ENCODE data around the gene SLC9B2.

Gene SLC9B2

GRCh38 chr4:103076747-103077347 lies at the start of gene SLC9B2:
Gene SLC9B2, minus strand, starts transcription at chr4:103076761. Its CDS starts 9,211 bp downstream, at chr4:103067550.
- DNase-seq, result peak in 1 of 2 donors; percentile 41

GRCh38 chr4:103126126-103126525 lies 49.6 kb upstream of the SLC9B2 start:
- DNase-seq, result no peak

GRCh38 chr4:103123114-103123513 lies 46.6 kb upstream of the SLC9B2 start:
- DNase-seq, result no peak

GRCh38 chr4:103118166-103118565 lies 41.6 kb upstream of the SLC9B2 start:
- no peak for DNase-seq

- no peak for DNase-seq
Measured at GRCh38 chr4:103111598-103111997, 35.0 kb upstream of the SLC9B2 start.

- DNase-seq, result no peak
Measured at GRCh38 chr4:103108542-103108941, 32.0 kb upstream of the SLC9B2 start.

GRCh38 chr4:103105558-103106356 lies 29.2 kb upstream of the SLC9B2 start:
- no peak for DNase-seq

- no peak for DNase-seq
Measured at GRCh38 chr4:103104886-103105285, 28.3 kb upstream of the SLC9B2 start.

GRCh38 chr4:103100691-103101090 lies 24.1 kb upstream of the SLC9B2 start:
- no peak for DNase-seq

GRCh38 chr4:103099691-103100392 lies 23.3 kb upstream of the SLC9B2 start, which contains the start of gene BDH2:
Gene BDH2, minus strand, starts transcription at chr4:103099834. Its CDS starts 3,580 bp downstream, at chr4:103096254.
- peak in 1 of 2 donors; percentile 85 for DNase-seq

GRCh38 chr4:103098756-103099440 lies 22.3 kb upstream of the SLC9B2 start:
- DNase-seq, result no peak

GRCh38 chr4:103098341-103098740 lies 21.8 kb upstream of the SLC9B2 start:
- DNase-seq, result no peak

- DNase-seq, result no peak
Measured at GRCh38 chr4:103097112-103097511, 20.6 kb upstream of the SLC9B2 start.

- DNase-seq, result no peak
Measured at GRCh38 chr4:103095080-103095479, 18.5 kb upstream of the SLC9B2 start.

GRCh38 chr4:103092245-103092644 lies 15.7 kb upstream of the SLC9B2 start:
- DNase-seq, result no peak

- DNase-seq, result peak in 1 of 2 donors; percentile 51
Measured at GRCh38 chr4:103091601-103092223, 15.2 kb upstream of the SLC9B2 start.

GRCh38 chr4:103089481-103089880 lies 12.9 kb upstream of the SLC9B2 start:
- DNase-seq, result no peak

- no peak for DNase-seq
Measured at GRCh38 chr4:103086551-103086950, 10.0 kb upstream of the SLC9B2 start.

GRCh38 chr4:103085555-103086196 lies 9.1 kb upstream of the SLC9B2 start:
- no peak for DNase-seq

GRCh38 chr4:103079621-103080020 lies 3.1 kb upstream of the SLC9B2 start:
- DNase-seq, result no peak

GRCh38 chr4:103075894-103076746 lies 441 bp downstream of the SLC9B2 start:
- DNase-seq, result peak; percentile 25 to 54
